Measurements from ENCODE around the gene AGRN.
"Not testable (repeated sequence)": the region's sequence is repeated elsewhere in the genome, so short reads cannot be mapped to it uniquely, and the experiment has no call there.

DNA sequence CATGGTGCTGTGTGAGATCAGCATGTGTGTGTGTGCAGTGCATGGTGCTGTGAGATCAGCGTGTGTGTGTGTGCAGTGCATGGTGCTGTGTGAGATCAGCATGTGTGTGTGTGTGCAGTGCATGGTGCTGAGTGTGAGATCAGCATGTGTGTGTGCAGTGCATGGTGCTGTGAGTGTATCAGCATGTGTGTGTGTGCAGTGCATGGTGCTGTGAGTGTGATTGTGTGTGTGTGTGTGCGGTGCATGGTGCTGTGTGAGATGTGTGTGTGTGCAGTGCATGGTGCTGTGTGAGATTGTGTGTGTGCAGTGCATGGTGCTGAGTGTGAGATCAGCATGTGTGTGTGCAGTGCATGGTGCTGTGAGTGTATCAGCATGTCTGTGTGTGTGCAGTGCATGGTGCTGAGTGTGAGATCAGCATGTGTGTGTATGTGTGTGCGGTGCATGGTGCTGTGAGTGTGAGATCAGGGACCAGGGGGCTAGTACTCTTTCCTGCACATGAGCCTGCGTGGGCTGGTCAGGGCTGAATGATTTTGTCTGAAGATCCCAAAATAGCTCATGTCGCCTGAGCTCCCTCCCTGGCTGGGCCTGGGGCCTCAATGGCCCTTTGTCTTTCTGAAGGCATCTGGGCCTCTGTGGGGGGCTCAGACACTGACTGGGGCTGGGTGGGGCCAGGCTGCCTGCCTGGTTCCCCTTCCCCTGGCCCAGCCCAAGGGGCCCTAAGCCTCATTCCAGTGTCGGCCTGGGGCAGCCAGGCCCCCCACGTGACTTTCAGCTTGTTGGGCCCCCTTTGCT, 11.1 kb downstream of the AGRN start:
- TF ChIP-seq, protein P1, sequence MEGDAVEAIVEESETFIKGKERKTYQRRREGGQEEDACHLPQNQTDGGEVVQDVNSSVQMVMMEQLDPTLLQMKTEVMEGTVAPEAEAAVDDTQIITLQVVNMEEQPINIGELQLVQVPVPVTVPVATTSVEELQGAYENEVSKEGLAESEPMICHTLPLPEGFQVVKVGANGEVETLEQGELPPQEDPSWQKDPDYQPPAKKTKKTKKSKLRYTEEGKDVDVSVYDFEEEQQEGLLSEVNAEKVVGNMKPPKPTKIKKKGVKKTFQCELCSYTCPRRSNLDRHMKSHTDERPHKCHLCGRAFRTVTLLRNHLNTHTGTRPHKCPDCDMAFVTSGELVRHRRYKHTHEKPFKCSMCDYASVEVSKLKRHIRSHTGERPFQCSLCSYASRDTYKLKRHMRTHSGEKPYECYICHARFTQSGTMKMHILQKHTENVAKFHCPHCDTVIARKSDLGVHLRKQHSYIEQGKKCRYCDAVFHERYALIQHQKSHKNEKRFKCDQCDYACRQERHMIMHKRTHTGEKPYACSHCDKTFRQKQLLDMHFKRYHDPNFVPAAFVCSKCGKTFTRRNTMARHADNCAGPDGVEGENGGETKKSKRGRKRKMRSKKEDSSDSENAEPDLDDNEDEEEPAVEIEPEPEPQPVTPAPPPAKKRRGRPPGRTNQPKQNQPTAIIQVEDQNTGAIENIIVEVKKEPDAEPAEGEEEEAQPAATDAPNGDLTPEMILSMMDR (conservative IDR thresholded peaks at IDR 0.05) = not testable (repeated sequence)
- TF ChIP-seq ZFX (IDR thresholded peaks at IDR 0.05) = not testable (repeated sequence)
